Mucosa of descending colon (tissue), 3 donors: ENCODE measurements around the gene EIF5A. TPM values are rescaled to one million over a fixed set of nuclear protein-coding genes. Genes with fewer than 3 reads are reported as not detected.
A peak's percentile ranks its signal among the peaks of the same experiment; 100 is the strongest.

Source experiments
- ATAC-seq: fragments of 200-7000 bp; cut with Tn5 transposase; one replicate; pipeline ENCODE4 v1.9.1; 2020; ENCODE audit warnings: mild to moderate bottlenecking, moderate library complexity
- DNase-seq, 3 donors: peaks; one replicate each; pipeline ENCODE4 v3.0.0-alpha.2; 2020
- H3K36me3 ChIP-seq: fragments of 200-600 bp; one replicate; pipeline ENCODE4 v1.8.0; 2021; ENCODE audit warnings: low read depth, mild to moderate bottlenecking
- H3K4me1 ChIP-seq: fragments of 200-600 bp; one replicate; pipeline ENCODE4 v1.8.0; 2021; ENCODE audit warnings: low read depth, mild to moderate bottlenecking
- H3K4me3 ChIP-seq: fragments of 200-600 bp; one replicate; pipeline ENCODE4 v1.8.0; 2021; ENCODE audit warnings: mild to moderate bottlenecking
- H3K9me3 ChIP-seq: fragments of 200-600 bp; one replicate; pipeline ENCODE4 v1.8.0; 2021; ENCODE audit warnings: mild to moderate bottlenecking
- CTCF ChIP-seq: fragments of 200-600 bp; IDR thresholded peaks from one replicate; pipeline ENCODE4 v1.8.0; 2022; ENCODE audit warnings: antibody characterized with exemption, mild to moderate bottlenecking
- intact Hi-C, 2 donors: fragments of 100-400 bp; cut with DNase I in 1 of 2; cut with micrococcal nuclease in 1 of 2; formaldehyde crosslinking; loops; one replicate each; pipeline versions ENCODE4 v1.11.0 to v1.11.1; 2022; cut with DNase I, micrococcal nuclease
- total RNA-seq, 3 donors: library from RNA; stranded (reverse); fragmentation: NEBNext Ultra II Directional in 2 of 3; extraction: Animal tissue kit (Norgen Biotek cat#: 25700) in 2 of 3; gene quantifications; one replicate each; pipeline versions ENCODE4 v1.2.1 to v1.2.4, GENCODE V29; 2021 to 2023
- donor health status: DM: no; HTN: no; CAD: no; lungs with moderate emphysema.
- donor health status: DM: no; HTN: no; CAD: no.
- donor health status: DM: no; HTN: yes; CAD: no.

EIF5A gene
- total RNA-seq, 3 donors from 2014 or later, result 281 to 492 (median 313) TPM

GRCh38 chr17:7313890-7314718, 6.7 kb downstream of the EIF5A start:
- ATAC-seq (no peak), DNase-seq (no peak)
- no peaks in the 10 kb centered on the region for H3K9me3 ChIP-seq
- H3K4me3 ChIP-seq, result peak overlapping the region; percentile 81
- no peak for TF ChIP-seq CTCF
- intact Hi-C loops, result no loop called here
- H3K4me1 ChIP-seq, result peaks cover 27% of the 10 kb centered on the region
- peaks cover 8% of the 10 kb centered on the region for H3K36me3 ChIP-seq

GRCh38 chr17:7314719-7315569, 7.5 kb downstream of the EIF5A start, which contains the start of gene GPS2:
GPS2 (minus strand) TSS chr17:7315360; CDS start chr17:7315052, 308 bp downstream.
- peaks cover 18% of the 10 kb centered on the region for H3K4me1 ChIP-seq
- DNase-seq (peak; percentile 95 to 96 (median 96)), ATAC-seq (peak; percentile 95)
- intact Hi-C loops, result no loop called here
- TF ChIP-seq CTCF, result no peak
- H3K9me3 ChIP-seq, result no peaks in the 10 kb centered on the region
- peaks cover 8% of the 10 kb centered on the region for H3K36me3 ChIP-seq
- H3K4me3 ChIP-seq, result peak within 1 kb of the TSS; percentile 81

GRCh38 chr17:7315570-7316235, 8.3 kb downstream of the EIF5A start:
- Histone ChIP-seq H3K9me3 (no peaks in the 10 kb centered on the region), H3K4me3 (peak overlapping the region; percentile 81), H3K36me3 (peaks cover 8% of the 10 kb centered on the region), H3K4me1 (peaks cover 12% of the 10 kb centered on the region)
- intact Hi-C loops, result no loop called here
- TF ChIP-seq CTCF, result no peak
- peak; percentile 5 for ATAC-seq
- peak in 2 of 3 donors; percentile 34 to 74 for DNase-seq

- TF ChIP-seq CTCF, result no peak
- ATAC-seq, result no peak
- no peaks in the 10 kb centered on the region for H3K9me3 ChIP-seq
- intact Hi-C loops, result no loop called here
- H3K4me3 ChIP-seq, result no peak overlapping the region
- peaks cover 4% of the 10 kb centered on the region for H3K36me3 ChIP-seq
- peaks cover 12% of the 10 kb centered on the region for H3K4me1 ChIP-seq
- DNase-seq, result no peak
Measured at GRCh38 chr17:7317161-7317803, 9.9 kb downstream of the EIF5A start.
